Ovary (tissue), 3 donors: Measurements from ENCODE around the gene CYP4F22.

Source experiments
- EP300 ChIP-seq: sonication (generic); formaldehyde crosslinking; IDR thresholded peaks from one replicate; pipeline ENCODE4 v1.6.1; 2017; ENCODE audit warnings: antibody characterized with exemption
- POLR2A ChIP-seq: fragments of 450-650 bp; IDR thresholded peaks from one replicate; pipeline ENCODE4 v1.6.1; 2017; ENCODE audit warnings: antibody characterized with exemption, mild to moderate bottlenecking, moderate library complexity
- TF ChIP-seq, protein P1 (sequence below), 3 donors: fragments of 450-650 bp in 2 of 3; fragments of 200-600 bp in 1 of 3; IDR thresholded peaks; one replicate each; pipeline versions ENCODE4 v1.5.1 to v1.8.0; 2016 to 2022; ENCODE audit warnings: antibody characterized with exemption in 3 of 3, mild to moderate bottlenecking in 1 of 3
- donor health status: DM: no; HTN: no; CAD: no.

- no peak for TF ChIP-seq EP300
- TF ChIP-seq, protein P1, sequence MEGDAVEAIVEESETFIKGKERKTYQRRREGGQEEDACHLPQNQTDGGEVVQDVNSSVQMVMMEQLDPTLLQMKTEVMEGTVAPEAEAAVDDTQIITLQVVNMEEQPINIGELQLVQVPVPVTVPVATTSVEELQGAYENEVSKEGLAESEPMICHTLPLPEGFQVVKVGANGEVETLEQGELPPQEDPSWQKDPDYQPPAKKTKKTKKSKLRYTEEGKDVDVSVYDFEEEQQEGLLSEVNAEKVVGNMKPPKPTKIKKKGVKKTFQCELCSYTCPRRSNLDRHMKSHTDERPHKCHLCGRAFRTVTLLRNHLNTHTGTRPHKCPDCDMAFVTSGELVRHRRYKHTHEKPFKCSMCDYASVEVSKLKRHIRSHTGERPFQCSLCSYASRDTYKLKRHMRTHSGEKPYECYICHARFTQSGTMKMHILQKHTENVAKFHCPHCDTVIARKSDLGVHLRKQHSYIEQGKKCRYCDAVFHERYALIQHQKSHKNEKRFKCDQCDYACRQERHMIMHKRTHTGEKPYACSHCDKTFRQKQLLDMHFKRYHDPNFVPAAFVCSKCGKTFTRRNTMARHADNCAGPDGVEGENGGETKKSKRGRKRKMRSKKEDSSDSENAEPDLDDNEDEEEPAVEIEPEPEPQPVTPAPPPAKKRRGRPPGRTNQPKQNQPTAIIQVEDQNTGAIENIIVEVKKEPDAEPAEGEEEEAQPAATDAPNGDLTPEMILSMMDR (IDR thresholded peaks at IDR 0.05): no peak
- no peak for TF ChIP-seq POLR2A
Measured at GRCh38 chr19:15575406-15575805, 67.1 kb downstream of the CYP4F22 start.
